Ovary (tissue), 9 donors: Measurements from ENCODE around the gene ZBTB7B. TPM values are rescaled to one million over a fixed set of nuclear protein-coding genes. Genes with fewer than 3 reads are reported as not detected.

Experiments used
- DNase-seq, 5 donors: peaks; one replicate each; pipeline ENCODE4 v3.0.0-alpha.2; 2019 to 2020
- H3K27ac ChIP-seq, 2 donors: fragments of 200-600 bp; one replicate each; pipeline versions ENCODE4 v1.5.1 to v1.8.0; 2019 to 2022
- H3K27me3 ChIP-seq: fragments of 200-600 bp; one replicate; pipeline ENCODE4 v1.8.0; 2022
- H3K36me3 ChIP-seq: fragments of 200-600 bp; sonication (generic); one replicate; pipeline ENCODE4 v1.5.1; 2019
- H3K4me1 ChIP-seq: one replicate; pipeline ENCODE4 v1.8.1; 2013; ENCODE audit warnings: mild to moderate bottlenecking, moderate library complexity; ENCODE audit not compliant: insufficient read depth
- H3K4me3 ChIP-seq: fragments of 200-600 bp; sonication (generic); one replicate; pipeline ENCODE4 v1.5.1; 2017
- H3K9me3 ChIP-seq, 2 donors: fragments of 200-600 bp in 1 of 2; sonication (generic) in 1 of 2; one replicate each; pipeline versions ENCODE4 v1.5.1 to v1.8.1; 2013 to 2019; ENCODE audit warnings: mild to moderate bottlenecking in 1 of 2, moderate library complexity in 1 of 2
- EP300 ChIP-seq: sonication (generic); formaldehyde crosslinking; IDR thresholded peaks from one replicate; pipeline ENCODE4 v1.6.1; 2017; ENCODE audit warnings: antibody characterized with exemption
- POLR2A ChIP-seq: fragments of 450-650 bp; IDR thresholded peaks from one replicate; pipeline ENCODE4 v1.6.1; 2017; ENCODE audit warnings: antibody characterized with exemption, mild to moderate bottlenecking, moderate library complexity
- WGBS, 3 donors: extraction: QIAGEN DNeasy Blood & Tissue Kit in 1 of 3; methylation state at CpG; one replicate each; pipeline versions ENCODE4 v1.1.5 to v1.1.7; 2013 to 2017; 5-methylcytosine and 5-hydroxymethylcytosine counted together
- intact Hi-C, 4 donors: fragments of 100-400 bp; cut with DNase I; formaldehyde crosslinking; loops; one replicate each; pipeline versions ENCODE4 v1.11.0 to v1.15.1; 2022 to 2023
- polyA plus RNA-seq, 2 donors: library from polyadenylated mRNA; stranded (reverse); fragments of 200-250 nt in 1 of 2; fragments of 350-450 nt in 1 of 2; fragmentation: Illumina TruSeq in 1 of 2; extraction: RNeasy Lipid Tissue Mini Kit (QIAGEN cat#74804) in 1 of 2; gene quantifications; one replicate each; pipeline ENCODE4 v1.2.3, GENCODE V29; 2013 to 2014
- total RNA-seq, 7 donors: library from RNA; depleted of rRNA in 2 of 7; stranded (reverse); fragments of >200 nt in 2 of 7; fragmentation: NEBNext Ultra II Directional in 3 of 7; extraction: Animal tissue kit (Norgen Biotek cat#: 25700) in 3 of 7; gene quantifications; one replicate each; pipeline versions ENCODE4 v1.1.0 to v1.2.4, GENCODE V29; 2016 to 2023
- TF ChIP-seq, protein P1 (sequence below), 3 donors: fragments of 450-650 bp in 2 of 3; fragments of 200-600 bp in 1 of 3; IDR thresholded peaks; one replicate each; pipeline versions ENCODE4 v1.5.1 to v1.8.0; 2016 to 2022; ENCODE audit warnings: antibody characterized with exemption in 3 of 3, mild to moderate bottlenecking in 1 of 3
- donor health status: DM: no; HTN: no; CAD: no; lungs with moderate emphysema.
- donor health status: DM: no; HTN: no; CAD: no.
- donor health status: Bipolar disorder and iron deficiency.
- donor health status: DM: yes; HTN: yes; CAD: no.
- donor health status: DM: no; HTN: no; CAD: no.
- donor health status: DM: yes; HTN: yes; CAD: no.

ZBTB7B gene
- total and polyA plus RNA-seq, 9 donors = 3.6 to 45.5 (median 28.9) TPM

DNA sequence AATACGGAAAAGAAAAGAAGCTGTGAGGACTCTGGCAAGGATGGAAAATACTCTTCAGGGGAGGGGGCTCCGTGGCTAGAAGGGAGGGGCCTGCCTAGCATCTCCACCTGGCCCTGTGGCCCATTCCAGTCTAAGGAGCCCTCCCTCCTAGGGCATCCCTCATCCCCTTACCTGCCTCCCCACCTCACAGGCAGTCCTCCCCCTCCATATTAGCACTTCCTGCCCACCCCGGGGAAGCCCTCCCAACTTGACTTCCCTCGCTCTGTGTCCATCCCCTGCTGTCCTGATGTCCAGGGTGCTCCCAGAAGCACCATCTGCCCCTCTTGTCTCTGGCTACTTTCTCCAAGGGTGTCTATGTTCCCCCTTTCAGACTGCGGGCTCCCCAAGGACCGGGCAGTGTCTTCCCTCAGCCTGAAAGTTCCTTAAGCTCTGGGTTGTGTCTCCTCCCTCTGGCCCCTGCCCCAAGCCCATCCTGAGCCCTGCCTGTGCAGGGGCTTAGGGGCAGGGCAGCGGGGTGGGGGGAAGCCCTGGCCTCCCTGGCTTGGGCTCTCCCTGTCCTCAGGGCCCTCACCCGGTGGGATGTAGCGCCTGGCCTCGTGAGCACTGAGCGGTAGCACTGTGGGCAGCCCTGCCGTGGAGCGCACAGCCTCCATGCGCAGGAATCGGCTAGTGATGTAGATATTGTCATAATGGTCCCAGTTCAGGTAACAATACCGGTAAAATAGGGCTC is 27.1 kb downstream of the ZBTB7B start:
- H3K4me1 ChIP-seq = no peaks in the 10 kb centered on the region
- H3K4me3 ChIP-seq = no peak overlapping the region
- no peak for TF ChIP-seq POLR2A
- no peaks in the 10 kb centered on the region for H3K36me3 ChIP-seq
- no peaks in the 10 kb centered on the region for H3K27me3 ChIP-seq
- WGBS, 3 donors = 71 to 82% (median 74%) methylated on average over 16 of the region's 16 CpGs
- no peaks in the 10 kb centered on the region for H3K9me3 ChIP-seq
- DNase-seq = no peak
- no peak overlapping the region for H3K27ac ChIP-seq
- intact Hi-C loops = no loop called here

DNA sequence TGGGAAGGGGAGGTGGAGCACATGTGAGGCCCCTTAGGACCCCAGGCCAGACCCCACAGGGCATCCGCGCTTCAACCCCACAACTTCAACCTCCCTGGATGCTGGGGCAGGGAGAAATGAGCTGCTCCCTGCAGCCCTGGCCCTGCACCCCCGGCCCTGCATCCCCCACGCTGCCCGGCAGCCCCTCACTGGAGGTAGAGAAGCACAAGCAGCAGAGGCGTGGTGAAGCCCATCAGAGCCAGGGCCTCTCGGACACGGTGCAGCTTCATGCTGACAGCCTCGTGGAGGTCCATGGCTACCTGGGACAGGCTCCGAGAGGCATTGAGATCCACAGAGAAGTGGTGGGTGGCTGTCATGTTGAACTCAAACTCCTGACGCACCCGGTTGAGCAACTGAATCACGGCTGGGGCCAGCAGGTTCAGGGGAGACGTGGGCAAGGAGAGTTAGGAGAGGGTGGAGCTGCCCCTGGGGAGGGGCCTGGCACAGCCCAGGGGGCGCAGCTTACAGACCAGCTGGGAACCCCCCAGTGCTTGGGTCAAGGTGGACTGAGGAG is 27.7 kb downstream of the ZBTB7B start:
- no peaks in the 10 kb centered on the region for H3K4me1 ChIP-seq
- intact Hi-C loops = no loop called here
- no peak for TF ChIP-seq EP300
- TF ChIP-seq POLR2A = no peak
- TF ChIP-seq, protein P1, sequence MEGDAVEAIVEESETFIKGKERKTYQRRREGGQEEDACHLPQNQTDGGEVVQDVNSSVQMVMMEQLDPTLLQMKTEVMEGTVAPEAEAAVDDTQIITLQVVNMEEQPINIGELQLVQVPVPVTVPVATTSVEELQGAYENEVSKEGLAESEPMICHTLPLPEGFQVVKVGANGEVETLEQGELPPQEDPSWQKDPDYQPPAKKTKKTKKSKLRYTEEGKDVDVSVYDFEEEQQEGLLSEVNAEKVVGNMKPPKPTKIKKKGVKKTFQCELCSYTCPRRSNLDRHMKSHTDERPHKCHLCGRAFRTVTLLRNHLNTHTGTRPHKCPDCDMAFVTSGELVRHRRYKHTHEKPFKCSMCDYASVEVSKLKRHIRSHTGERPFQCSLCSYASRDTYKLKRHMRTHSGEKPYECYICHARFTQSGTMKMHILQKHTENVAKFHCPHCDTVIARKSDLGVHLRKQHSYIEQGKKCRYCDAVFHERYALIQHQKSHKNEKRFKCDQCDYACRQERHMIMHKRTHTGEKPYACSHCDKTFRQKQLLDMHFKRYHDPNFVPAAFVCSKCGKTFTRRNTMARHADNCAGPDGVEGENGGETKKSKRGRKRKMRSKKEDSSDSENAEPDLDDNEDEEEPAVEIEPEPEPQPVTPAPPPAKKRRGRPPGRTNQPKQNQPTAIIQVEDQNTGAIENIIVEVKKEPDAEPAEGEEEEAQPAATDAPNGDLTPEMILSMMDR (IDR thresholded peaks at IDR 0.05) = no peak
- no peak overlapping the region for H3K27ac ChIP-seq
- DNase-seq = no peak
- no peaks in the 10 kb centered on the region for H3K36me3 ChIP-seq
- H3K9me3 ChIP-seq = no peaks in the 10 kb centered on the region
- no peaks in the 10 kb centered on the region for H3K27me3 ChIP-seq
- 82 to 86% (median 86%) methylated on average over 15 of the region's 15 CpGs for WGBS, 3 donors
- H3K4me3 ChIP-seq = no peak overlapping the region

DNA sequence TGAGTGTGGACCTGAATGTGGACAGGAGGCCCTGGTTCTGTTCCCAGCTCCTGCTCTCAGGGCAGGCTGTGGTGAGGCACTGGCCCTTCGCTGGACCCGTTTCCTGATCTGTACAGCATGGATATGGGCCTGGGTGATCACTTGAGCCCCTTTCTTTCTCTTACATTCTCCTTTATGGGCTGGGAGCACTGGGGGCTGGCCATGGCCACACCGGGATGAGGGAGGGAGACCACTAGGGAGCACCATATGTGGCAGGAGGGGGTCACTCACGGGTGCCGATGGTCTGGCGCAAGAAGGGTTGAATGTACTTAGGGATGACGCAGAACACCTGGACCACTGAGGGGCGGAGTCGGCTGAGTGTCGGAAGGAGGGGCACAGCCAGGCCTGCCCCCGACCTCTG is 28.3 kb downstream of the ZBTB7B start:
- Histone ChIP-seq H3K4me1 (no peaks in the 10 kb centered on the region), H3K9me3 (no peaks in the 10 kb centered on the region), H3K27me3 (no peaks in the 10 kb centered on the region), H3K27ac (no peak overlapping the region), H3K36me3 (no peaks in the 10 kb centered on the region), H3K4me3 (no peak overlapping the region)
- DNase-seq = no peak
- no peak for TF ChIP-seq EP300
- TF ChIP-seq, protein P1 (IDR thresholded peaks at IDR 0.05) = no peak
- no peak for TF ChIP-seq POLR2A
- intact Hi-C loops = no loop called here
- 67 to 74% (median 73%) methylated on average over 11 of the region's 11 CpGs for WGBS, 3 donors

DNA sequence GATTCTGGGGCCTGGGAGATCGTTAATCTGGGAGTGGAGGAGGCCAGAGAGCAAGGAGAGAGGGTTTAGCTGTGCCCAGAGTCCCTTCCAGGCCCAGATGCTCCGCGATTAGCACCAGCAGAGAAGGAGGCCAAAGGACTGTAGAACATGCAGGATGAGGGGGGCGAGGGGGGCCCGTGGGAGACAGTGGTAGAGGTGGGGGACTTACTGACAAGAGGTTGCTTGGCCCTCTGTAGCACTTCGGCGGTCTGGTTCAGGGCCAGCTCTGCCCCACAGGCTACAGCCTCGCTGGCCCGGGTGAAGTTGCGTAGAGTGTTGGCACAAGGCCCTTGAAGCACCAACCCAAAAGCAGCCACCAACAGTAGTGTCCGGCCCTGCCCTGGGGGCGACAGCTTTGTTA is 30.3 kb downstream of the ZBTB7B start:
- intact Hi-C loops = no loop called here
- no peak for DNase-seq
- 84 to 88% (median 86%) methylated on average over 12 of the region's 12 CpGs for WGBS, 3 donors

More for the DNA sequence above, 30.3 kb downstream of the ZBTB7B start:
- TF ChIP-seq, protein P1 (IDR thresholded peaks at IDR 0.05) = no peak
- TF ChIP-seq POLR2A = no peak
- Histone ChIP-seq H3K27ac (no peak overlapping the region), H3K4me3 (no peak overlapping the region), H3K9me3 (no peaks in the 10 kb centered on the region), H3K4me1 (no peaks in the 10 kb centered on the region), H3K27me3 (no peaks in the 10 kb centered on the region), H3K36me3 (no peaks in the 10 kb centered on the region)
